ENCODE results near the gene KCNIP3.
"Not testable (repeated sequence)": the region's sequence is repeated elsewhere in the genome, so short reads cannot be mapped to it uniquely, and the experiment has no call there.

Gene KCNIP3

GRCh38 chr2:95374451-95374920 is 77.3 kb downstream of the KCNIP3 start:
- DNase-seq, result no peak

DNA sequence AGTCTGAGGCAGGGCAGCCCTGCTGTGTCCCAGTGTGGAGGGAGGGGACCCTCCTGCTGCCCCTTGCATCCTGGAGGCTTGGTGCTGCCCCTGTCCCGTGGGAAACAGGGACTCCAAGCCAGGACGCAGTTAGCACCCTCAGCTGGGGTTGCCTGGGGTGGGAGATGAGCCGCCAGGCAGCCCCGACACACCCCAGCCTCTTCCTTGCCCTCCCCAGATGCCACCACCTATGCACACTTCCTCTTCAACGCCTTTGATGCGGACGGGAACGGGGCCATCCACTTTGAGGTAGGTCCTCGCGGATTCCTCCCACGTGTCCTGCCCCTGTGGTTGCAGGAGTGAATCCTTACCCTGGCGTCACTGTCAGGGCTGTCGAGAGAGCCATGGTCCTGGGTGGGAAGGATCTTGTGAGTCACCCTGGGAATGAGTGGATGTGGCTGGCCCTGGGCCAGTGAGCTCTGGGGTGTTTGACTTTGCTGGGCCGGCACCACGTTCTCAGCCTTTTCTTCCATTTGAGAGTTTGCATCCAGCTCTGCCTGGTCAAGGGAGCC is 77.8 kb downstream of the KCNIP3 start:
- no peak for DNase-seq

DNA sequence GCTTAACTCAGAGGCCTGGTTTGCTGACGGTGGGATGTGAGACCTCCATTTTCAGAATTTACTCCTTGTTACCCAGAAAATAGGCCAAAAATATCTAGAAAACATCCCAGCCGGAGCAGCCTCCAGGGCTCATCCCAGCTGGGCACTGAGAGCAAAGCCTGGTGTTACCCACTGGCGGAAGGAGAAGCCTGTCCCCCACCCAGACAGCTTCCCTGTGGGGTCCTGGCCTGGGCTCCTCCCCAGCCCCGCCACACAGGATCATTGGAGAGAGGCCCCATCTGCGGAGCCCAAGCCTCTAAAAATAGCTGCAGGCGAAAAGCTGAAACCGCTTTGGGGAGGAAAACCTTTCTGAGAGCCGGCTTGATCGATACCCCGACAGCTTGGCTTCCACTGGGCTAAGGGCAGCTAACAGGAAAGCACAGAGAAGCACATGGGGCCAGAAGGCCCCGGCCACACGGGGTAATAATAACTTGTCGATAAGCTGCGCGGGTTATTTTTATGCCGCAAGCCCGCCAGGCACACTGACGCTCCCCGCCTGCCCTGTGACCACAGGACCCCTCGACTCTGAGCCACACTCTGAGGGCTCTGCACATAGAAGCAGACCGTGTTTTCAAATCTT is 78.5 kb downstream of the KCNIP3 start:
- DNase-seq, result no peak

- no peak for DNase-seq
Observed at GRCh38 chr2:95376311-95377215, 79.4 kb downstream of the KCNIP3 start.

GRCh38 chr2:95377216-95378123 is 80.3 kb downstream of the KCNIP3 start:
- no peak for DNase-seq

- not testable (repeated sequence) for DNase-seq
Observed at GRCh38 chr2:95378281-95378680, 81.1 kb downstream of the KCNIP3 start.

DNA sequence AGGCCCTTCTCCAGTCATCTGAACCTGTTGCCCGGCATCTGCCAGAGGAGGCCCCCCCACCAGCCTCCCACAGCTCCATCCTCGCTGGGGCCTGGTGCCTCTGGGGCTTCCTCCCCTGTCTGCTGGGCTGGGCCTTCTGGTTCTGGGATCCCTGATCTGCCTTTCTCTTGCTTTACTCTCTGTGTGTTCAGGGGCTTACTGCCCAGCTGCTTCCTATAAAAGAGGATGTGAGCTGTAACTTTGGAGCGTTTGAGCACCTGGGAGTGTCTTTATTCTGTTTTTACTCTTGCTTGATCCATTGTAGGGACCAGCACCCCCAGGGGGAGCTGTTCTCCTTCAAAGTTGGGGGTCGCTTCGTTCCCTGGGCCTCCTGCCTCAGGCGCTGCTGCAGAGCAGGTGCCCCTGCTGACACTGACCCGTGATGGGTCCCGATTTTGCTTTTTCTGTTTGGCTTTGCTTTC is 82.3 kb downstream of the KCNIP3 start:
- no peak for DNase-seq

DNA sequence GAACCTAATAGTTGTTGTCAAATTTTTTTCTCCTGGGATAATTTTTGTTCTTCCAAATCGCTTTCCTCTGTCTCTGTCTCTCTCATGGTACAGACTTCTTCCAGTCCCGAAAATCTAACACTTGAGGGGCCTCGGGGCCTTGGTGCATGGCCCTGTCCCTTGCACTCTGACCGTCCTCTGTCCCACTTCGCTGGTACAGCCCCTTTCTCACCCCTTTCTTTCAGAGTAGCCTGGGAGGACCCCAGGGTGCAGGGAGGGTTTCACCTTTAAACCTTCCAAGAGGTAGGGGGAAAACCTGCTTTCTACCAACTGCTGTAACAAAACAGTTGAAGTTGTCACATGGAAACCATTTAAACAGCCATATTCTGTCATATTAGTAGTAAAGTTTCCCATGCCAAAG is 83.1 kb downstream of the KCNIP3 start:
- DNase-seq, result no peak

GRCh38 chr2:95380731-95381130 is 83.6 kb downstream of the KCNIP3 start:
- DNase-seq, result no peak

- no peak for DNase-seq
Observed at GRCh38 chr2:95381212-95382191, 84.4 kb downstream of the KCNIP3 start.

DNA sequence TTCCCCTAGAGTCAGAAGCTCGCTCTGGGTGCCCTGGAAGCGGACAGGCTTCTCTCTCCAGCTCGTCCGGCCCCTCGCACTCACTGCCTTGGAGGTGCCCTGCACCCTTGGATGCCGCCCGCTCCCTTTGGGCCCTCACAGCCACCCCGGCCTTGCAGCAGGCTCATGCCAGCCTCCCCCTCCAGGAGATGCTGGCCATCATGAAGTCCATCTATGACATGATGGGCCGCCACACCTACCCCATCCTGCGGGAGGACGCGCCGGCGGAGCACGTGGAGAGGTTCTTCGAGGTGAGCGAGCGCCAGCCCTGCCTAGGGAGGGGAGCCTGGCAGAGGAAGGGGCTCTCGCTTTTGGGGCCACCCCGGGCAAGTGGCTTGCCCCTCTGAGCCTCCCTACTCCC is 85.0 kb downstream of the KCNIP3 start:
- DNase-seq, result no peak

GRCh38 chr2:95382686-95383634 is 85.8 kb downstream of the KCNIP3 start:
- DNase-seq, result no peak

- no peak for DNase-seq
Observed at GRCh38 chr2:95383635-95384027, 86.5 kb downstream of the KCNIP3 start.

GRCh38 chr2:95384854-95385569 is 87.9 kb downstream of the KCNIP3 start:
- DNase-seq, result no peak

DNA sequence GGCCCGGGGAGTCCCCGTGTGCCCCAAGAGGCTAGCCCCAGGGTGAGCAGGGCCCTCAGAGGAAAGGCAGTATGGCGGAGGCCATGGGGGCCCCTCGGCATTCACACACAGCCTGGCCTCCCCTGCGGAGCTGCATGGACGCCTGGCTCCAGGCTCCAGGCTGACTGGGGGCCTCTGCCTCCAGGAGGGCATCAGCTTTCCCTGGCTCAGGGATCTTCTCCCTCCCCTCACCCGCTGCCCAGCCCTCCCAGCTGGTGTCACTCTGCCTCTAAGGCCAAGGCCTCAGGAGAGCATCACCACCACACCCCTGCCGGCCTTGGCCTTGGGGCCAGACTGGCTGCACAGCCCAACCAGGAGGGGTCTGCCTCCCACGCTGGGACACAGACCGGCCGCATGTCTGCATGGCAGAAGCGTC is 88.4 kb downstream of the KCNIP3 start:
- no peak for DNase-seq

GRCh38 chr2:95386031-95386430 is 88.9 kb downstream of the KCNIP3 start:
- no peak for DNase-seq

DNA sequence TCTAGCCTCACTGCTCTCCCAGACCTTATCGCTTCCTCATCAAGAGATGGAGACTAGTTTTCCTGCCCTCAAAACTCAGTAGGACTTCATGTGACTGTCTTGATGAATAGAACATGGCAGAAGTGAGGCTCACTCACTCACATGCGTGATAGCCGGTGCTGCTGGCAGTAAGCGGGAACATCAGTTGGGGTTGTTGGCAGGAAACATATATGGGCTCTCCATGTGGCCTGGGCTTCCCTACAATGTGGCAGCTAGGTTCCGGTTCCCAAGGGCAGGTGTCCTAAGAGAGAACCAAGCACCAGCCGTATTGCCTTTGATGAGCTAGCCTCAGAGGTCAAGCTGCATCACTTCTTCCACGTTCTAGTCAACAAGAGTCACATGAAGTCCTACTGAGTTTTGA is 90.2 kb downstream of the KCNIP3 start:
- no peak for DNase-seq

DNA sequence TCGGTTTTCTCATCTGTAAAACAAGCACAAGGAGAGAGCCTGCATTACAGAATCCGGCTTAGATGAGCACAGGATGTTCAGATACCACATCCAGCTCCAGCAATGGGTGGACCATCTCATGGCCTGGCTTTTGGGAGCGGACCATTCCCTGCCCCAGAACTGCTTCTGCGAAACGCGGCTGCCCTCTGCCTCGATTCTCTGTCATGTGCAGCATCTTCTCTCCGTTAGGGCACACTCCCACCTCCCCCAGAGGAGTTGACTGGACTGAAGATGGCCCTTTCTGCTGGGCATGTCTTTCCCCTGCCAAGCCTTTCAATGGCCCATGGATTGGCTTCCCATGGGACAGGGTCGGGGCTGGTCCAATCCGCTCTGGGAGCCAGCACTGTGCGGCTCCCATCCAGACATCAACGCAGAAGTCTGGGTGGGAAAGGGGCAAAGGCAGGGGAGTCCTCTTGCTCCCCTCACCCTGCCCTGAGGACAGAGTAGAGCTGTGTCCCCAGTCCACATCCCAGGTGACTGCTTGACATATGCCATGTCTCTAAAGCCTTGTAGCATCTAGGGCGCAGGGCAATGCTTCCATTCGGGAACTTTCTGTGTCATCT is 91.0 kb downstream of the KCNIP3 start:
- no peak for DNase-seq

GRCh38 chr2:95388856-95389244 is 91.7 kb downstream of the KCNIP3 start:
- DNase-seq, result no peak

Measured in DMS79 treated with DMSO at 0.1 percent for 48 hours (cell line).